OCI-LY1 (cell line): Measurements from ENCODE around the gene FETUB.

Experiments used
- H2AFZ ChIP-seq: fragments of 200-600 bp; sonication (generic), shearing (Covaris generic); 2 replicates; pipeline ENCODE4 v1.6.0; 2014; ENCODE audit warnings: antibody characterized with exemption, mild to moderate bottlenecking, low read length
- H3F3A ChIP-seq: fragments of 200-600 bp; sonication (generic), shearing (Covaris generic); 2 replicates; pipeline ENCODE4 v1.6.0; 2014; ENCODE audit warnings: mild to moderate bottlenecking, antibody characterized with exemption, low read length, moderate library complexity; ENCODE audit not compliant: insufficient read depth
- H3K27ac ChIP-seq: fragments of 200-600 bp; sonication (generic); 2 replicates; pipeline ENCODE4 v1.5.1; 2014; ENCODE audit warnings: low read length, mixed run types, mild to moderate bottlenecking, low read depth; ENCODE audit not compliant: poor library complexity, severe bottlenecking
- H3K27me3 ChIP-seq: fragments of 200-600 bp; sonication (generic); 2 replicates; pipeline ENCODE4 v1.6.0; 2014; ENCODE audit warnings: antibody characterized with exemption, mild to moderate bottlenecking, low read length, moderate library complexity; ENCODE audit not compliant: insufficient read depth
- H3K36me3 ChIP-seq: fragments of 200-600 bp; sonication (generic); 2 replicates; pipeline ENCODE4 v1.6.1; 2014; ENCODE audit warnings: mild to moderate bottlenecking, antibody characterized with exemption, low read length, moderate library complexity, mixed read lengths; ENCODE audit not compliant: insufficient read depth
- H3K4me1 ChIP-seq: fragments of 200-600 bp; sonication (generic); 2 replicates; pipeline ENCODE4 v1.5.1; 2014; ENCODE audit warnings: mild to moderate bottlenecking, low read length, moderate library complexity; ENCODE audit not compliant: insufficient read depth, severe bottlenecking
- H3K4me2 ChIP-seq: fragments of 200-600 bp; sonication (generic), shearing (Covaris generic); 2 replicates; pipeline ENCODE4 v1.6.1; 2014; ENCODE audit warnings: low read length
- H3K4me3 ChIP-seq: fragments of 200-600 bp; sonication (generic); 2 replicates; pipeline ENCODE4 v1.5.1; 2014; ENCODE audit warnings: low read length, low read depth, mild to moderate bottlenecking, mixed read lengths; ENCODE audit not compliant: poor library complexity, severe bottlenecking
- H3K79me2 ChIP-seq: fragments of 200-600 bp; shearing (Covaris generic); 2 replicates; pipeline ENCODE4 v1.6.1; 2016; ENCODE audit warnings: mixed run types, low read length, mixed read lengths; ENCODE audit not compliant: insufficient read depth
- H3K9ac ChIP-seq: fragments of 200-600 bp; sonication (generic), shearing (Covaris generic); 2 replicates; pipeline ENCODE4 v1.6.1; 2014; ENCODE audit warnings: mild to moderate bottlenecking, low read length, mixed read lengths
- H3K9me2 ChIP-seq: fragments of 200-600 bp; sonication (generic), shearing (Covaris generic); 2 replicates; pipeline ENCODE4 v1.6.1; 2014; ENCODE audit warnings: low read depth, mild to moderate bottlenecking, low read length, mixed read lengths
- H3K9me3 ChIP-seq: fragments of 200-600 bp; shearing (Covaris generic); 2 replicates; pipeline ENCODE4 v1.6.1; 2014; ENCODE audit warnings: low read length, mixed read lengths
- H4K20me1 ChIP-seq: fragments of 200-600 bp; sonication (generic), shearing (Covaris generic); 2 replicates; pipeline ENCODE4 v1.6.0; 2016; ENCODE audit warnings: mild to moderate bottlenecking, low read length; ENCODE audit not compliant: insufficient read depth
- EZH2 ChIP-seq: fragments of 200-600 bp; sonication (generic), shearing (Covaris generic); IDR thresholded peaks from 2 replicates; pipeline ENCODE4 v1.8.0; 2017; ENCODE audit warnings: borderline replicate concordance, mixed run types, mild to moderate bottlenecking, antibody characterized with exemption, low read length, moderate library complexity, mixed read lengths
- TF ChIP-seq, protein P1 (sequence below): fragments of 200-600 bp; sonication (generic), shearing (Covaris generic); IDR thresholded peaks from 2 replicates; pipeline ENCODE4 v1.5.1; 2017; ENCODE audit warnings: mild to moderate bottlenecking, antibody characterized with exemption, low read length, moderate library complexity, mixed read lengths

FETUB gene

DNA sequence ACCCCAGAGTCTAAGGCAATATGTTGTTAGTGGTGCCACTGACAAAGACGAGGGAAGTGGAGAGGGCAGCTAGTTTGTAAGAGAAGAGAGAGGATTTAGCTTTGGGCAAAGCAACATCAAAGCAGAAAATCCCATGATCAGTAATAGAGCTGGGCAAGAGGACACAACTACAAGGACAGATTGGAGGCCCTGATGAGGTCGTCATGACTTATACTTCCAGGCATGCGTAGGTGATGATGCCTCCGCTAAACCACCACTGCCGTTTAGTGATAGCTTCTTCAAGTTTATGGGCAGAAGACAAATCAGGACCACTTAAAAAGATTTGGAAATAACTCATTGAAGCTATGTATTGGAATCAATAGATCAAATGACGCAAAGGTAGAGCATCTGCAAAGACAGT lies 28.2 kb downstream of the FETUB start:
- Histone ChIP-seq H3K4me1 (no peaks in the 10 kb centered on the region), H3K27me3 (0 out of 2 replicates have a peak, but pooled peaks cover 3% of the 10 kb centered on the region), H3K9me2 (no peaks in the 10 kb centered on the region), H3K9ac (no peak overlapping the region), H4K20me1 (no peaks in the 10 kb centered on the region), H3K9me3 (no peaks in the 10 kb centered on the region), H2AFZ (no peak overlapping the region), H3K4me3 (no peak overlapping the region), H3F3A (no peaks in the 10 kb centered on the region), H3K4me2 (no peak overlapping the region), H3K79me2 (no peaks in the 10 kb centered on the region), H3K36me3 (no peaks in the 10 kb centered on the region), H3K27ac (no peak overlapping the region)
- TF ChIP-seq EZH2 = no peak
- TF ChIP-seq, protein P1, sequence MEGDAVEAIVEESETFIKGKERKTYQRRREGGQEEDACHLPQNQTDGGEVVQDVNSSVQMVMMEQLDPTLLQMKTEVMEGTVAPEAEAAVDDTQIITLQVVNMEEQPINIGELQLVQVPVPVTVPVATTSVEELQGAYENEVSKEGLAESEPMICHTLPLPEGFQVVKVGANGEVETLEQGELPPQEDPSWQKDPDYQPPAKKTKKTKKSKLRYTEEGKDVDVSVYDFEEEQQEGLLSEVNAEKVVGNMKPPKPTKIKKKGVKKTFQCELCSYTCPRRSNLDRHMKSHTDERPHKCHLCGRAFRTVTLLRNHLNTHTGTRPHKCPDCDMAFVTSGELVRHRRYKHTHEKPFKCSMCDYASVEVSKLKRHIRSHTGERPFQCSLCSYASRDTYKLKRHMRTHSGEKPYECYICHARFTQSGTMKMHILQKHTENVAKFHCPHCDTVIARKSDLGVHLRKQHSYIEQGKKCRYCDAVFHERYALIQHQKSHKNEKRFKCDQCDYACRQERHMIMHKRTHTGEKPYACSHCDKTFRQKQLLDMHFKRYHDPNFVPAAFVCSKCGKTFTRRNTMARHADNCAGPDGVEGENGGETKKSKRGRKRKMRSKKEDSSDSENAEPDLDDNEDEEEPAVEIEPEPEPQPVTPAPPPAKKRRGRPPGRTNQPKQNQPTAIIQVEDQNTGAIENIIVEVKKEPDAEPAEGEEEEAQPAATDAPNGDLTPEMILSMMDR = no peak

DNA sequence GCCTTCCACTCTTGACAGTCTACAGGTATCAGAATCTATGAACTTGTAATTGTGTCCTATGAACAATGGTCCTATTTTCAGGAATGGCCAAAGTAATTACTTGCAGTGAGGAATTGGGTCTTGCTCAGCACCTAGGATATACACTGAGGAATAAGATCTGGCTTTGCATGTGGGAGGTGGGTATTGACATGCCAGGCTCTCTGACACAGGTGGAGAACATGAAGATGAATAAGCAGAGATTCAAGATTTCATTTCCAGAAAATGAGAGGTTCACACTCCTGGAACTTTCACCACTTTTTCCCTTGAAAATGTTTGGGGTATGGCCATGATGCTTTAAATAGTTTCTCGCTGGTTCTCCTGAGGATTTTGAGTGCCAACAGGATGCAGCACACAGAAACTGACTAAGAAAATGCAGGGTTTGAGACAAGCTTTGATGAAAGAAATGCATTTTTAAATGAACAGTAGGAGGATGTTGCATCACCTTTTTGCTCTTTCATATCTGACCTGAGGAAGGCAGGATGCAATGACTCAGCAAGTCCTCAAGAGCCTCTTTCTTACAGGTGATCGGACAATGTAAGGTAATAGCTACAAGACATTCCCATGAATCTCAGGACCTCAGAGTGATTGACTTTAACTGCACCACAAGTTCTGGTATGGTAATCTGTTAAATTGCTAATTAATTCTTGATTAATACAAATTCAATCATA lies 29.3 kb downstream of the FETUB start:
- Histone ChIP-seq H3K36me3 (no peaks in the 10 kb centered on the region), H3K4me2 (no peak overlapping the region), H2AFZ (no peak overlapping the region), H3K9ac (no peak overlapping the region), H4K20me1 (no peaks in the 10 kb centered on the region), H3K9me2 (no peaks in the 10 kb centered on the region), H3K4me3 (no peak overlapping the region), H3K27ac (no peak overlapping the region), H3K79me2 (no peaks in the 10 kb centered on the region), H3K4me1 (no peaks in the 10 kb centered on the region), H3K9me3 (no peaks in the 10 kb centered on the region), H3F3A (no peaks in the 10 kb centered on the region), H3K27me3 (0 out of 2 replicates have a peak, but pooled peaks cover 12% of the 10 kb centered on the region)
- TF ChIP-seq, protein P1 = no peak
- TF ChIP-seq EZH2 = no peak

DNA sequence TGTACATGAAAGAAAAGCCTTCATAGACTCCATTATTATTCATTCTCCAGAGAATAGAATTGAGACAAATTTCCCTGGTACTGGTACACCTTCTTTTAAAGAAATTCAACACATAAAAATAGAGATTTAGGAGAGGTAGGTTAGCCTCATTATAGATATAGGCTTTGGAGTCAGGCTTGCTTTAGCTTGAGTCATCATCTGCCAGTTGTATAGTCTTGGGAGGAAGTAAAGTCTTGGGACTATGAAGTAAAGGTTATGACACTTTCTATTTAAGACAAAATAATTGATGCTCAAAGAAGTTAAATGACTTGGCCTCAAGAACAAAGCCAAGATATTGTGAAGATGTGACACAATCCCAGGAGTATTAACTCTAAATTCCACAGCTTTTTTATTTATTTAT lies 30.0 kb downstream of the FETUB start:
- no peak overlapping the region for H3K9ac ChIP-seq
- H3F3A ChIP-seq = no peaks in the 10 kb centered on the region
- no peaks in the 10 kb centered on the region for H3K9me2 ChIP-seq
- no peak overlapping the region for H3K4me2 ChIP-seq
- no peak overlapping the region for H2AFZ ChIP-seq
- no peak overlapping the region for H3K4me3 ChIP-seq
- H3K27ac ChIP-seq = no peak overlapping the region
- no peaks in the 10 kb centered on the region for H3K9me3 ChIP-seq
- 0 out of 2 replicates have a peak, but pooled peaks cover 16% of the 10 kb centered on the region for H3K27me3 ChIP-seq
- no peaks in the 10 kb centered on the region for H3K79me2 ChIP-seq
- TF ChIP-seq, protein P1 = no peak
- TF ChIP-seq EZH2 = no peak
- H4K20me1 ChIP-seq = no peaks in the 10 kb centered on the region
- no peaks in the 10 kb centered on the region for H3K36me3 ChIP-seq
- H3K4me1 ChIP-seq = no peaks in the 10 kb centered on the region
